ENCODE data around the gene TUBD1. TPM values are rescaled to one million over a fixed set of nuclear protein-coding genes. Genes with fewer than 3 reads are reported as not detected.

Gene TUBD1
- polyA plus RNA-seq, 3 donors = 2.9 to 7.3 (median 3.9) TPM

- H3K9me3 Mint-ChIP-seq = no peaks in the 10 kb centered on the region
- H3K4me1 Mint-ChIP-seq = peaks cover 46% of the 10 kb centered on the region
- Histone ChIP-seq H3K79me2 (ENCODE audit: insufficient read depth, low read length) (peaks cover 39% of the 10 kb centered on the region), H3K36me3 (replicated peaks in 1 of 2; ENCODE audit: control insufficient read depth in 1 of 2, insufficient read depth in 2 of 2, low read length in 2 of 2) (peaks cover 19 to 43% of the 10 kb centered on the region in 2 donors), H3K4me3 (replicated peaks in 1 of 3; ENCODE audit: low read depth in 2 of 3, low read length in 3 of 3) (no peak overlapping the region), H3K4me2 (replicated peaks; ENCODE audit: extremely low read depth, low read length, poor library complexity, severe bottlenecking) (no peak overlapping the region), H3K27me3 (ENCODE audit: control insufficient read depth in 2 of 2, insufficient read depth in 2 of 2, low read length in 2 of 2) (no peaks in the 10 kb centered on the region), H3K27ac (ENCODE audit: low read depth in 1 of 2, low read length in 2 of 2) (peak overlapping the region in 1 of 2 donors; percentile 16), H3K4me1 (ENCODE audit: control insufficient read depth in 1 of 2, insufficient read depth in 2 of 2, low read length in 2 of 2) (peaks cover 22 to 38% of the 10 kb centered on the region in 2 donors), H2AFZ (ENCODE audit: insufficient read depth, low read depth, low read length, poor library complexity, severe bottlenecking) (no peak overlapping the region), H4K20me1 (ENCODE audit: insufficient read depth, low read length) (peaks cover 5% of the 10 kb centered on the region), H3K9ac (ENCODE audit: insufficient read depth, low read length, poor library complexity, severe bottlenecking) (no peak overlapping the region), H3K9me3 (replicated peaks in 1 of 2; ENCODE audit: control insufficient read depth in 1 of 2, insufficient read depth in 1 of 2, low read length in 2 of 2) (no peaks in the 10 kb centered on the region)
- intact Hi-C loops (cut with micrococcal nuclease) = loop anchor here (5.0 to 10.0 kb wide), 2 partner anchors 35 to 52 kb away; no protein-coding TSS in a partner anchor
- H3K36me3 Mint-ChIP-seq = peaks cover 45 to 65% of the 10 kb centered on the region in 2 donors
- H3K27ac Mint-ChIP-seq = peak overlapping the region in 4 of 7 donors; percentile 6 to 95 (median 42)
- 96% methylated on average over 3 of the region's 4 CpGs for WGBS (ENCODE audit: insufficient coverage)
- TF ChIP-seq, protein P1, sequence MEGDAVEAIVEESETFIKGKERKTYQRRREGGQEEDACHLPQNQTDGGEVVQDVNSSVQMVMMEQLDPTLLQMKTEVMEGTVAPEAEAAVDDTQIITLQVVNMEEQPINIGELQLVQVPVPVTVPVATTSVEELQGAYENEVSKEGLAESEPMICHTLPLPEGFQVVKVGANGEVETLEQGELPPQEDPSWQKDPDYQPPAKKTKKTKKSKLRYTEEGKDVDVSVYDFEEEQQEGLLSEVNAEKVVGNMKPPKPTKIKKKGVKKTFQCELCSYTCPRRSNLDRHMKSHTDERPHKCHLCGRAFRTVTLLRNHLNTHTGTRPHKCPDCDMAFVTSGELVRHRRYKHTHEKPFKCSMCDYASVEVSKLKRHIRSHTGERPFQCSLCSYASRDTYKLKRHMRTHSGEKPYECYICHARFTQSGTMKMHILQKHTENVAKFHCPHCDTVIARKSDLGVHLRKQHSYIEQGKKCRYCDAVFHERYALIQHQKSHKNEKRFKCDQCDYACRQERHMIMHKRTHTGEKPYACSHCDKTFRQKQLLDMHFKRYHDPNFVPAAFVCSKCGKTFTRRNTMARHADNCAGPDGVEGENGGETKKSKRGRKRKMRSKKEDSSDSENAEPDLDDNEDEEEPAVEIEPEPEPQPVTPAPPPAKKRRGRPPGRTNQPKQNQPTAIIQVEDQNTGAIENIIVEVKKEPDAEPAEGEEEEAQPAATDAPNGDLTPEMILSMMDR (IDR thresholded peaks at IDR 0.05) = no peak
- H3K4me3 Mint-ChIP-seq = no peak overlapping the region
- no peaks in the 10 kb centered on the region for H3K27me3 Mint-ChIP-seq (ENCODE audit: low read depth in 3 of 3)
- DNase-seq = no peak
Measured at GRCh38 chr17:59826706-59827453, 65.9 kb downstream of the TUBD1 start.

DNA sequence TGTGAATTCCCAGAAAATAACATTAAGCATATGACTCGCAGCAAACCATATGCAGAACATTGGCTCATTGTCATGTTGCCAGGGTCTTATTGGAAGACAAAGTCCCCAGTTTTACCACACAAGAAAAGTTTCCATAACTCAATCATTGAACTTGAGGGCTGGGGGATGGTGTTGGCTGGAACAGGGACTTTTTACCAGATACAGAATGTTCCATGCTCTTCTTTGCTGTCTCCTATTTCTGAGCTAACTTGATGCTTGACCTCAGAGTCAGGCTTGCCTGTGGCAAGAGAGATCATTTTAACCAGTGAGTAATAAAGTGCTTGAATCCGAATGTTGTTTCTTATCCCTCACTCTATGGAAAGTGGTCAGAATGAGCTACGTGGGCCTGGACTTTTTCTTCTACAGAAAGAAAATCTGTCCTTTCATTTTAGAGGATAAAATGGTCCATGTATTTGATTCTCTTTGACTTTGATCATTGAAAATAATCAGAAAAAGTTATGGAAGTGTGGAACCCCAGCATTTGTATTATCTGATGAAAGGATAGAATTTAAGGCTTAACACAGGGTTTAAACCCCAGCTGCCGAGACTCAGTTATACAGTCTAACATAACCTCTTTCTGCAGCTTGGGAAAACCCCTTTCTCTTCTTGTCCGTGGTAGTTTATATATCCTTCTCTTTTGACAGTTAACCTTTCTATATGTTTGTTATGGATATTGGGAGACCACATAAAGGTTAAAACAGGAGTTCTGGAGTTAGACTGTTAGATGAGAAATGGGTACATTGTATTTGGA, 67.0 kb downstream of the TUBD1 start:
- Mint-ChIP-seq H3K4me1 (peaks cover 45% of the 10 kb centered on the region), H3K4me3 (no peak overlapping the region), H3K9me3 (no peaks in the 10 kb centered on the region), H3K27me3 (ENCODE audit: low read depth in 3 of 3) (no peaks in the 10 kb centered on the region), H3K27ac (peak overlapping the region in 2 of 7 donors; percentile 46 to 63), H3K36me3 (peaks cover 44 to 72% of the 10 kb centered on the region in 2 donors)
- H3K4me1 ChIP-seq (ENCODE audit: control insufficient read depth in 1 of 2, insufficient read depth in 2 of 2, low read length in 2 of 2) = peaks cover 22 to 38% of the 10 kb centered on the region in 2 donors
- peaks cover 34% of the 10 kb centered on the region for H3K79me2 ChIP-seq (ENCODE audit: insufficient read depth, low read length)
- H2AFZ ChIP-seq (ENCODE audit: insufficient read depth, low read depth, low read length, poor library complexity, severe bottlenecking) = no peak overlapping the region
- TF ChIP-seq, protein P1 (IDR thresholded peaks at IDR 0.05) = no peak
- no peak overlapping the region for H3K4me3 ChIP-seq (replicated peaks in 1 of 3; ENCODE audit: low read depth in 2 of 3, low read length in 3 of 3)
- peak in 1 of 3 donors; percentile 68 for DNase-seq
- H3K9ac ChIP-seq (ENCODE audit: insufficient read depth, low read length, poor library complexity, severe bottlenecking) = no peak overlapping the region
- peaks cover 5% of the 10 kb centered on the region for H4K20me1 ChIP-seq (ENCODE audit: insufficient read depth, low read length)
- no peaks in the 10 kb centered on the region for H3K27me3 ChIP-seq (ENCODE audit: control insufficient read depth in 2 of 2, insufficient read depth in 2 of 2, low read length in 2 of 2)
- no peak overlapping the region for H3K4me2 ChIP-seq (replicated peaks; ENCODE audit: extremely low read depth, low read length, poor library complexity, severe bottlenecking)
- WGBS (ENCODE audit: insufficient coverage) = no CpG with 5 or more reads among the region's 5 CpGs
- H3K36me3 ChIP-seq (replicated peaks in 1 of 2; ENCODE audit: control insufficient read depth in 1 of 2, insufficient read depth in 2 of 2, low read length in 2 of 2) = peaks cover 26 to 54% of the 10 kb centered on the region in 2 donors
- no peak overlapping the region for H3K27ac ChIP-seq (ENCODE audit: low read depth in 1 of 2, low read length in 2 of 2)
- H3K9me3 ChIP-seq (replicated peaks in 1 of 2; ENCODE audit: control insufficient read depth in 1 of 2, insufficient read depth in 1 of 2, low read length in 2 of 2) = no peaks in the 10 kb centered on the region
- intact Hi-C loops (cut with micrococcal nuclease) = loop anchor here (5.0 to 10.0 kb wide), 2 partner anchors 33 to 51 kb away; no protein-coding TSS in a partner anchor
